ENCODE measurements around the gene MTMR3.

- TF ChIP-seq ZBTB7A (IDR thresholded peaks at IDR 0.05; ENCODE audit: low read depth) (no peak), TAF1 (IDR thresholded peaks at IDR 0.05; ENCODE audit: low read depth) (no peak), MAX (IDR thresholded peaks at IDR 0.05) (no peak), USF1 (IDR thresholded peaks at IDR 0.05) (no peak), REST (IDR thresholded peaks at IDR 0.05; ENCODE audit: low read depth) (no peak), NFIC (IDR thresholded peaks at IDR 0.05) (no peak), EGR1 (IDR thresholded peaks at IDR 0.05) (no peak)
Observed at GRCh38 chr22:30046716-30047363, 163.9 kb downstream of the MTMR3 start.

Data from Ishikawa (cell line).